NAMALWA (cell line): Measurements from ENCODE around the gene PACS2.
"Not testable (repeated sequence)": the region's sequence is repeated elsewhere in the genome, so short reads cannot be mapped to it uniquely, and the experiment has no call there.

Experiments
- DNase-seq: peaks from one replicate; pipeline ENCODE4 v3.0.0-alpha.2; 2015; ENCODE audit warnings: low spot score

Gene PACS2

DNA sequence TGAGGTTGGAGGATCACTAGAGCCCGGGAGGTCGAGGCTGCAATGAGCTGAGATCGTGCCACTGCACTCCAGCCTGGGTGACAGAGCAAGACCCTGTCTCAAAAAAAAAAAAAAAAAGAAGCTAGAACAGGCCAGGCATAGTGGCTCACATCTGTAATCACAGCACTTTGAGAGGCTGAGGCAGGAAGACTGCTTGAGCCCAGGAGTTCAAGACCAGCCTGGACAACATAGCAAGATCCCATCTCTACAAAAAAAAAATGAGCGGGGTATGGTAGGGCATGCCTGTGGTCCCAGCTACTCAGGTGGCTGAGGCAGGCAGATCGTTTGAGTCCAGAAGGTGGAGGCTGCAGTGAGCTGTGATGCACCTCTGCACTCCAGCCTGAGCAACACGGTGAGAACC is 25.6 kb upstream of the PACS2 start:
- not testable (repeated sequence) for DNase-seq

DNA sequence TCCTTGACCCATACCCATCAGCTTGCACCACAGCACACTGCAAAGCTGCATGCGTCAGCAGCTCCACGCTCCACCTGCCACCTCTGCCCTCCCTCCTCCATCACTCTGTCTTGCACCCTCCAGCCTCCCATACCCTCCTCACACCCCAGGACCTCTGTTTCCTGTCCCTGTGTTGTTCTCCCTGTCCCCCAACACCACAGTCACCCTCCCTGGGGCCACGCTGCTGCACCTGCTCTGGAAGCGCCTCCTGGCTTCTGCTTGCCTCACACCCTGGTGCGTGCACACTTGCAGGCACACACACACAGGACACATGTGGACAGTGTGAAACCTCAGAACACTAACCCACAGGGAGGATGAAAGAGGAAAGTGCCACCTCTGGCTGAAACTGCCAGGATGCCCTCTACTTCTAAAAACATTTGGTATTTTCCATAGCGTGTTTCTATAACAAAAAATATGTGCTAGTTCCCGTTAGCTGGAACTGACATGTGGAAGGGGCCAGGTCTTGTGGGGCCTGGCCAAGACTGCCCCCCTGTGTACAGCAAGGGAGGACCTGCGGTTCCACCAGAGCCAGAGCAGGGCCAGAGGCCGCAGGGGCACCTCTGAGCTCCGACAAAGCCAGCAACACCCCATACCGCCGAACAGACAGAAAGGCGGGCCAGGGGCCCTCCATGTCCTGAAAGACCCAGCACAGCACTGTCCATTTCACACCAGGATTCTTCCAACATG is 23.8 kb upstream of the PACS2 start:
- DNase-seq: no peak

DNA sequence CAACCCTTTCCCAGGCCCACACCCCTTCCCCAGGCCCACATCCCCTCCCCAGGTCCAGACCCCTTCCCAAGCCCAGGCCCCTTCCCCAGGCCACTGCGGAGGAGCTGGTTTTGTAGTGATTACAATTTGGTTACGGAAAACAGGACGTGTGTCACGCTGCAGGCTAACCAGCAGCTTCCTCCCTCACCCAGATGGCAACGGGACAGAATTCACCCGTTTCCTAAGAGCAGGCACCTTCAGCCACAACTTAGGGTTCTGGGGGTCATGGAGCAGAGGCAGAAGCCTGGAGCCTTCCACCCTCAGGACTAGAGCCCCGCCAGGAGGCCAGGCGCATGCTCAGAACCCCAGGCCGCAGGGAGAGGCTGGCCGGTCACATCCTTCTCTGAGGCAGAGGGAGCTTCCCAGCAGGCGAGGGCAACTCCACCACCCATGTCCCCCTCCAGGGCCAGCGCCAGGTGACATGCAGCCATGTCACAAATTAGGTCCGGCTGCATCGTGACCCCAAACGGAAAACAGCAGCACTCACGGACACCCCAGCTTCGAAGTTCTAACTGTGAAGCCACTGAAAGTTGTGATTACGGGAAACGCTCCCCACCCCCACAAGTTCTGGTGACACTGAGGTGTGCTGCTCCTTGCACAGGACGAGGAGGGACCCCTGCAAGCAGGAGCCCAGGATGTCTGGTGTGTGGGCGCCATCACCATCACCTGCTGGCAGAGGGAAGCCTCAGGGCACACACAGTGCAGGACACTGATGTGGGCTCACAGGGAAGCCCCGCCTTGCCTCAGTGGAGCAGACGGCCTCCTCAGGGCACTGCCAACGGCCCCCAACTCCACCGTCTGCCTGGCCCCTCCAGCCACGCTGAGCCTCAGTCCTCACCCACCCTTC is 21.5 kb upstream of the PACS2 start:
- DNase-seq: no peak

DNA sequence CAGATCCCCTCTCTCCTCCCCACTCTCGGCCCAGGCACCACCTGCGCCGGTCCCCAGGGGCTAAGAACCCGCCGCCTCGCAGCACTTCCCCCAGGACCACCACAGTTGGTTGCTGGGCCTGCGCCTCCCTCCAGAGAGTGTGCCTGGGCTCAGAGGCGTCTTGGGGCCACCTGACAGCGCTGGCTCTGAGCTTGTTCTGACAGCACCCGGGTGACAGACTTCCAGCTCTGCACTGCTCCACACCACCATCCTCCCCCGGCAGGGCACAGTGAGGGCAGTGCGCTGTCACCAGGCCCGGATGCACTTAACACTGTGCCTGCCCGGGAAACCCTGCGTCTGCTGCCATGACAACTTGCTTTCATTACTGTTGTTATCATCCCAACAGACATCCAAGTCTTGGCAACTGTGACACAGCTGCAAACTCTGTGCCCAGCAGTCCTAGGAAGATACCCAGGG is 20.4 kb upstream of the PACS2 start:
- DNase-seq: peak; percentile 15

DNA sequence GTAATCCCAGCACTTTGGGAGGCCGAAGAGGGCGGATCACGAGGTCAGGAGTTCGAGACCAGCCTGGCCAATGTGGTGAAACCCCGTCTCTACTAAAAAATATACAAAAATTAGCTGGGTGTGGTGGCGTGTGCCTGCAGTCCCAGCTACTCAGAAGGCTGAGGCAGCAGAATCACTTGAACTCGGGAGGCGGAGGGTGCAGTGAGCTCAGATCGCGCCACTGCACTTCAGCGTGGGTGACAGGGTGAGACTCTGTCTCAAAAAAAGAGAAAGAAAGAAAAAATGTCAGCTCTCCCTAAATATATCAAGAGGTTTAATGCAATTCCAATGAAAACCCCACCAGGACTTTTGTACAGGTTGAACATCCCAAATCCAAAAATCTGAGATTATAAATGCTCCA is 17.2 kb upstream of the PACS2 start:
- DNase-seq: not testable (repeated sequence)

DNA sequence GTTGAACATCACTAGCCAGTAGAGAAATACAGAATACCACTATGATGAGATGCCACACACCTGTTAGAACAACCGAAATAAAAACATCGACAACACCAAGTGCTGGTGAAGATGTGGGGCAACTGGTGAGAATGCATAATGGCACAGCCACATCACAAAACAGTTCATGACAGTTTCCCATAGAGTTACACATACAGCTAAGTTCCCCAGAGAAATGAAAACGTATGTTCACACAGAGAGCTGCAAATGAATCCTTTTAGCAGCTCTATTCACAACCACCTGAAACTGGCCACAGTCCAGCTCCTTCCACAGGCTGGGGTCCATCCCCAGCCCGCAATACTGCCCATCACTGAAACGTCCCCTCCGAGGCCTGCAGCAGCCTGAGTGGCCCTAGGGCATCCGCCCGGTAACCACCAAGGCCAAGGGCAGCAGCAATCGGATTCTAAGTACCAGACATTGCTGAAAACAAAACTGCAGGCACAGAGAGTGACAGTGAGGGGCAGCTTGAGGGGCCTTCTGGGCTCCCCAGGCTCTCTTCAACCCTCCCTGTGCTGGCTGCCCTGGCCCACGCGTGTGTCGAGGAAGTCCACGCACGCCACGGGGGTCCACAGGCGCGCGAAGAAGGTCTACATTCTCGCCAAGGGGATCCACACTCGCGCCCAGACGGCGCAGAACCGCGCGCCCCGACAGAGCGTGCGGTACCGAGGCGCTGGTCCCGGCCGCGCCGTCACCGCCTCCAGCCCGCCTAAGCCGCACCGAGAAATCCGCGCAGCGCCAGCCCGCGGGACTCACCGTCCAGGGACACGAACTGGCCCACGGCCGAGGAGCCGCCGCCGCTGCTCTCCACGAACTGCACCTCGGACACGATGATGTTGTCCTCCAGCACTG is 14.7 kb upstream of the PACS2 start:
- DNase-seq: peak; percentile 21

DNA sequence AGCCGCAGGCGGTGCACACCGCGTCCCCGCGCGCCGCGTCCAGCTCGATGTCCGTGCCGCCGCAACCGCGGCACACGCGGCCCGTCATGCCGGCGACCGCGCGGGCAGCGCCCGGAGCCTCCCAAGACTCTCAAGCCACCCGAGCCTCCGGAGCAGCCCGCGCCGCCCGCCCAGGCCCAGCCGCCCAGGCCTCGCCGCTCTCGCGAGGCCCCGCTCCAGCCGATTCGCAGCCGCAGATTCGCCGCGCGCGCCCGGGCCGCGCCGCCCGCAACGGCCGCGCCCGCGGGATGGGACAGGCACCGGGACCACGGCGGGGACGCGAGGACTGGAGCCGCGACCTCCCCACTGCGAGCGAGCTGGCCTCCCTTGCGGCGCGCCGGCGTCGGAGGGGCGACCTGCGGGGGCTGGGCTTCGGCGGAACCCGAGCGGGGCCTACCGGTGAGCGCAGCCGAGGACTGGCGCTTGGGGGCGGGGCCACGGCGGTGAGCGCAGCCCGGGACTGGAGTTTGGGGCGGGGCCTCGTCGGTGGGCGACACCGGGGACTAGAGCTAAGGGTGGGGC is 13.9 kb upstream of the PACS2 start, which contains the start of gene BRF1:
Gene BRF1 (minus strand): TSS at position 460 of the 561 bp plus-strand sequence. CDS start 372 bp downstream, at position 88.
- DNase-seq: peak; percentile 91

DNA sequence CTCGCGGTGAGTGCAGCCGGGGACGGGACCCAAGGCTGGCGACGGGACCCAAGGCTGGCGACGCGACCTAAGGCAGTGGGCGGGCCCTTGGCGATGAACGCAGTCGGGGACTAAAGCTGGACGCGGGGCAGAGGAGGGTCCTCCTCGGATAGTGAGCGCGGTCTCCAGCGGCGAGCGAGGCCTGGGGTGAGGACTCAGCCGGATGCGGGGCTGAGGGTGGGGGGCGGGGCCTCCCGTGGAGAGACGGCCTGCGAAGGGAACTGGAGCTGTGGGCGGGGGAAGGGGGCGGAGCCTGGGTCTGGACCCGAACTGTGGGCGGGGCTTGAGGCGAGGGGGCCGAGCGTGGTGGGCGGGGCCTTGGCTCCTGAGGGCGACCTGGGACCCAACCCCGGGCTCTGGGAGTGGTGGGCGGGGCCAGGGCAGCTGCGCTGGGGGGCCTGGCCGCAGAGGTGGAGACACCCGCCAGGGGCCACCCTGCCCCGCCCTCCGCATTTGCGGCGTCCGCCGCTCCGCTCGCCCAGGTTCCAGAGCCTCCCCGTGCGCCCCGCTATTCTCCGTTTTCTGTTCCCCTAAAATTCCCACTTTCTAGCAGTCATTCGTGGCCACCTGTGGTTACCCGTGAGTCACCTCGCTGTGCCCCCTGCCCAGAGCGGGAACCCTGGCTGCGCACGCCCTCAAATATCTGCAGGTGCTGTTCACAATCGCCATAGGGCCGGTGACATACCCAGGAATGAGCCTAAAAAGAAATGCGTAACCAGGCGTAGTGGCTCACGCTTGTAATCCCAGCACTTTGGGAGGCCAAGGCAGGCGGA is 13.2 kb upstream of the PACS2 start:
- peak; percentile 95 for DNase-seq

DNA sequence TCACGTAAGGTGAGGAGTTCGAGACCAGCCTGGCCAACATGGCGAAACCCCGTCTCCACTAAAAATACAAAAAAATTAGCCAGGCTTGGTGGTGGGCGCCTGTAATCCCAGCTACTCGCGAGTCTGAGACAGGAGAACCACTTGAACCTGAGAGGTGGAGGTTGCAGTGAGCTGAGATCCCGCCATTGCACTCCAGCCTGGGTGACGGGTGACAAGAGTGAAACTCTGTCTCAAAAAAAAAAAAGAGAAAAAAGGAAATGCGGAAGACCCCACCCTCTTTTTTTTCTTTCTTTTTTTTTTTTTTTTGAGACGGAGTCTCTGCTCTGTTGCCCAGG is 12.7 kb upstream of the PACS2 start:
- not testable (repeated sequence) for DNase-seq

DNA sequence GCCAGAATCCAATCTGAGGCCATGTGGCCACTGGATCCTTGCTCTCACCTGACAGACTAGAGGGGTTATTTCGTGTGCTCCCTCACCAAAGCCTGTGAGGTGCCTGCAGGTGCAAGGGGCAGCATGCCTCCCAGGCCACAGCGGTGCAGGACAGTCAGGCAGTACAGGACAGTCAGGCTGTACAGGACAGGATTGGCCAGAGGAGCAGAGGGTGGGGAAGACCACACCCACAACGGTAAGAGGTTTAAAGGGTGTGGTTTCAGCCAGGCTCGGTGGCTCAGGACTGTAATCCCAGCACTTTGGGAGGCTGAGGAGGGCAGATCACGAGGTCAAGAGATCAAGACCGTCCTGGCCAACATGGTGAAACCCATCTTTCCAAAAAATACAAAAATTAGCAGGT is 10.6 kb upstream of the PACS2 start:
- no peak for DNase-seq

DNA sequence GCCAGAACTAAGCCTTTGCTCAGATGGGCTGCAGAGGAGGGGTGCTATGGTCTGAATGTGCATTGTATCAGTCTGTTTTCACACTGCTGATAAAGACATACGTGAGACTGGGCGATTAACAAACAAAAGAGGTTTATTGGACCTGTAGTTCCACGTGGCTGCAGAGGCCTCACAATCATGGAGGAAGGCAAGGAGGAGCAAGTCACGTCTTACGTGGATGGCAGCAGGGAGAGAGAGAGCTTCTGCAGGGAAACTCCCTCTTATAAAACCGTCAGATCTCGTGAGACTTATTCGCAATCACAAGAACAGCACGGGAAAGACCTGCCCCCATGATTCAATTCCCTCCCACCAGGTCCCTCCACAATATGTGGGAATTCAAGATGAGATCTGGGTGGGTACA is 10.0 kb upstream of the PACS2 start:
- DNase-seq: no peak

DNA sequence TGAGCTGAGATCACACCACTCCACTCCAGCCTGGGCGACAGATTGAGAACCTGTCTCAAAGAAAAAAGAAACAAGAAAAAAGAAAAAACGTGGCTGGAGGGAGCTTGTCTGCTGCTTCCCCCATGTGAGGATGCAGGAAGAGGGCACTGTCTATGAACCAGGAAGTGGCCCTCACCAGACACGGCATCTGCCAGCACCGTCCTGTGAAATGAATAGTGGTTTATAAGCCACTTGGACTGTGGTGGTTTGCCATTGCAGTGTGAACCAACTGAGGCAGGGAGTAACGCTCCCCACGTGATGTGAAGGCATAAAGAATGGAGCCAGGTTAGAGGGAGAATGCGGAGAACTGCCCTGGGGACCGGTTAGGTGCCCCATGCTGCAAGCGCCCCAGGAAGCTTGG is 9.2 kb upstream of the PACS2 start:
- no peak for DNase-seq

DNA sequence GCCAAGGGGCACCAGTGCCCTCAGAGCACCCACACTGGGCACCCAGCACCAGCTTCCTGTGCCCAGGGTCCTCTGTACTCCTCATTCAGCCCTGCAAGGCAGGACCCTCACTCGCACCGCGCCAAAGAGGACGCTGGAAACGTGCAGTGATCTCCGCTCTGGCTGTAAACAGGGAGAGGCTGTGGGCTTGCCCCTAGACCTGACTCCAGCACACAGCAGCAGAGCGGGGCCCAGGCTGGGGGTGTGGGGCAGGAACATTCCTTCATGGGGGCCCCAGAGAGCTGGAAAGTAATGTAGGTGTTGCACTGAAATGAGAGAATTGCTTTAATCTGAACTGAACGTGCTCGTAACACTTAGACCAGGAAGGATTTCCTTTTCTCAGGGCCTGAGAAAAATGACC is 8.8 kb upstream of the PACS2 start:
- DNase-seq: no peak

DNA sequence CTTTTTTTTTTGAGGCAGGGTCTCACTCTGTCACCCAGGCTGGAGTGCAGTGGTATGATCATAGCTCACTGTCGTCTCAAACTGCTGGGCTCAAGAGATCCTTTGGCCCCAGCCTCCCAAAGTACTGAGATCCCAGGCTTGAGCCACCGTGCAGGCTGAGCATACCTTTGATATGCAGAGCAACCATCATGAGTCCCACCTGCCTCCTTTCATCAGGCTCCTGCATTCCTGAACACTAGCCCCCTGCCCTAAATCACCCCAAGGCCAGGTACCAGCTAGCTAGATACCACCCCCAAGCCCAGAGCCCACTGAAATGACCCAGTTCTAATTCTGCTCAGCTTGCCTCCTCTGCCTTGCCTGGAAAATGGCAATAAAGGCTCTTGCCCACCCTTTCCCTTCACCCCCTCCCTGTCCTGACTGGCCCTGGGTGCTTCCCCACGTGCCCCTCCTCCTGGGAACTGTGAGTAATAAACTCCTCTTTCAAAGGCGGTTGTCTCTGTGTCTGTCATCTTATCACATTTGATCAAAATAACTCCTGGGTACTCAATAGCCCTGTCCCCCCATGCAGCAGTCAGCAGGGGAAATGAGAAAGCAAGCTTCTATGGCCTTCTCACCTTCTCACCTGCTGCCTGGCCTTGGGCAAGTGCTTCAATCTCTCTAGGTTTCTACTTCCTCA is 7.4 kb upstream of the PACS2 start:
- no peak for DNase-seq

DNA sequence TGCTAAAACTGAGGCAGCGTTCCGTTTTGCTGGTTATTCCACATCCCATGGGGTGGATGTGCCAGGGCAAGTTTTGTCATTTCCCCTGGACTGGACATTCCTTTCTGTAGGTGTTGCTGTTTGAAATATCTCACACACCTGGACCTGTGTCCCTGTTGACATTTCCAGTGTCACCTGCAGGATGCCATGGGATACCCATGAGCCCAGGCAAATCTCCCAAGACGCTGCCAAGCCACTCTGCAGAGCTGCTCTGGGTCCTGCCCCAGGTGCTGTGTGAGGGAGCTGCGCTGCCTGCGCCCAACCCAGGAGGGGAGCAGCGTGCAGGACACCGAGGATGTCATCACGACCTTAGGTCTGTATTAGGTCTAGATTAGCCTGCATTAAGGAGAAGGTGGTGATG is 5.2 kb upstream of the PACS2 start:
- DNase-seq: no peak

DNA sequence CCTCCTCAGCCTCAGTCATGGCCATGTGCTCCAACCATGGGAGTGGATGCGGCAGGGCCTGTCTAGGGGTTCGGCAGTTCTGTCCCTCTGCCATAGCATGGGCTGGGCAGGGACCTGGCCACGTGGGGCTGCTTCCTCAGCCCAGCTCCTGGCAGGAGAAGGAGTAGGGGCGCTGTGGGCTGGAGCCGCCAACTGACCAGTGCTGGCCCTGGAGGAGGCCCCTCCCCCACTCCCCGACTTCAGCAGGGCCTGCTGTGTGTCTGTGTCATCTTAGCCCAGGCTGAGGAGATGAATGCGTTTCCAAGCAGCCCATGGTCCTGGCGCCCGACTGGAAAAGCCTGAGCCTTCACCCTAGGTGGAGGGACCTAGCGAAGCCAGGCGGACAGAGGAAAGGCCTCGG is 2.7 kb upstream of the PACS2 start:
- no peak for DNase-seq

DNA sequence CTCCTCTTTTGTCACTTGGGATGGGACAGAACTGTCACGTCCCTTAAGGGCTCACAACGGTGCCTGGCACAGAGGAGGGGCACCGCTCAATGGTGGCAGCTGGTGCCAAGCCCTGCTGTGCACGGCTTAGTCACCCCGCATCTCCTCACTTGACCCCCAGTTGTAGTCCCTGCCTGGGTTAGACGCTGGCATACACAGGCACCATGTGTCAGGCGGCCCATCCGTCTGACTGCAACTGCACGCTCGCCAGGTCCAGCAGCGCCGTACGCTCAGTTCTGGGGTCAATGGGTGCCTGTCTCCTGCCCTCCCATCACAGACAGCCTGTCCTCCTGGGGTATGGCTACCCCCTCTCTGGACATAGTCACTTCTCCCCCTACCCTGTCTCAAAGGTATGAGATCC is 1.6 kb upstream of the PACS2 start:
- no peak for DNase-seq

DNA sequence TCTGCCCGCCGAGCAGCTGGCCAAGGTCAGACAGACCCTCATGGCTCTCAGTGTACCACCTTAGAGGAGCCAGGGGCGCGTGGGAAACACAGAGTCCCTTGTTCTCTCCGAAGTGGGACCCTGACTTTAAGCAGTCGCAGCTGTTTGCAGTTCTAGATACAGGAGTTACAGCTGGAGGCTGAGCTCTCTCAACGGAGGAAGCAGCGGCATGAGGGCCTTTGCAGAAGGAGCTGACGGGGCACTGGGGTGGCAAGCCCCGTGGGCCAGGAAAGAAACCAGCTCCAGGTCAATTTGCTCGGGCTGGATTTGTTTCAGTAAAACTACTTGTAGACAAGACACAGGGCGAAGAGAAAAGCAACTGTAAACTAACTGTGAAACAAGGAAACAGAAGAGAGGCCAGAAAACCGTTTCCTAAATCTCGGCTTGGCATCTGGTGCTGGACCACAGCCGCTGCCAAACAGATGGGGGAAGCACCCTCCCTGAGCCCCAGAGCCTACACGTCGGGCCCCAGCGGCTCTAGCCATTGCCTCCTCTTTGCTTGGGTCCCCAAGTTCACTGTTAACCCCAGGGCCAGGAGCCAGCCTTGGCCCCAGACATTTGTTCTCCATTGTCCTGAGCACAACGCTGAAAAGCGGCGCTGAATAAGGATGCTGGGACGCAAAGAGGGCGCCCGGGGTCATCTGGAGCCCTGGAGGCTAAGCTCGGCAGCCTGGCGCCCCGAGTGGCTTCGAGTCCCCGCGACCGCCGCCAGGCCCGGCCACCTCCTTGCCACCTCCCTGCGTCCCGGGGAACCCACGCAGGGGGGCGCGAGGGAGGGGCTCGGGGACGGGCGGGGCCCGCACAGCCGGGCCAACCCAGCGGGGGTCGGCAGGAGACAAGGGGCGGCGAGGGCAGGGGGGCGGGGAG is 914 bp upstream of the PACS2 start:
- no peak for DNase-seq

DNA sequence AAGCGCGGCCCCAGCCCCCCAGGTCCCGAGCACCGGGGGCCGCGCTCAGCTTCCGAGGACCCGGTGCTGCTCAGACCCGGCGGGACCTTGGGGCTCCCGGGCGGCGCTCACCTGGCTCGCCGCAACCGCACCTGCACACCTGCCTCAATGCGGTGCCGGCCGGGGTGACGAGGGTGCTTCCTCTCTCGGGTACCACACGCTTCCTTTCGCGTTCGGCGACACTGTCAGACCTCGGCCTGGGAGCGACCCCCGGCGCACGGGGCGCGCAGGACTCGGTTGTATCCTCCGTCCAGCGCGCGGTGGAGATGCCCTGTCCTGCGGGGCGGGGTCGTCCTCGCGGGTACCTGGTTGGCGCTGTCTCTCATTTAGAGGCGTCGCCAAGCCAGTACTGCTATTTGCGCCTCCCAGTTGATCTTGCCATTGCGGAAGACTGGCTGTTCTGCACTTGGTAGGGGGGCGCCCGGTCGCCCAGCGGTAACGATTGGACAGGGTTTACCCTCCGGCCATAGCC is 718 bp downstream of the PACS2 start:
- DNase-seq: no peak
